HL-60/S4 (cell line): ENCODE measurements around the gene S100Z.
"Not testable (repeated sequence)": the region's sequence is repeated elsewhere in the genome, so short reads cannot be mapped to it uniquely, and the experiment has no call there.

Experiments used
- in situ Hi-C: fragments of 300-500 bp; cut with MboI; formaldehyde crosslinking; loops from 2 replicates; pipeline ENCODE4 v1.14.3; 2022; ENCODE audit warnings: low sequenced_read_pairs

The S100Z gene

DNA sequence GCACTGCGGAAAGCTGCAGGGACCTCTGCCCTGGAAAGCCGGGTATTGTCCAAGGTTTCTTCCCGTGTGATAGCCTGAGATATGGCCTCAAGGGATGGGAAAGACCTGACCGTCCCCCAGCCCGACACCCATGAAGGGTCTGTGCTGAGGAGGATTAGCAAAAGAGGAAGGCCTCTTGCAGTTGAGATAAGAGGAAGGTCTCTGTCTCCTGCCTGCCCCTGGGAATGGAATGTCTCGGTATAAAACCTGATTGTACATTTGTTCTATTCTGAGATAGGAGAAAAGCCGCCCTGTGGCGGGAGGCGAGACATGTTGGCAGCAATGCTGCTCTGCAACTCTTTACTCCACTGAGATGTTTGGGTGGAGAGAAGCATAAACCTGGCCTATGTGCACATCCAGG lies 95.4 kb downstream of the S100Z start:
- in situ Hi-C loops: not testable (repeated sequence)

DNA sequence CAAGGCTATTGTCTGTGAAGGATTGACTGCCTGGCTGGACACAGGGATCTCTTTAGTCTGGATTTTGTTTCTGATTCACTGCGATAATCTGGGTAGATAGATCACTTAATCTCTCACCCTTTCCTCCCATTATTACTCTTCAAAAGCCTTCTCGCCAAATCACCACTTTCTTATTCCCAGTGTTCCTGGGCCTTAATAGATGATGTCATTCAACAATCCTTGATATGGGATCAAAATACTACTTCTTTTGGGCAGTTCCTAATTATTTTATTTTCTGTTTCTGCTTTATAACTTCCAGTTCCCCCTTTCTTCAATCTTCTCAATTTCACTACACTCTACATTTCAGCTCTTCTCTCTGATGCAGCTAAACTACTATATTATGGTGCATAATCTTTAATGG lies 96.3 kb downstream of the S100Z start:
- in situ Hi-C loops: no loop called here

DNA sequence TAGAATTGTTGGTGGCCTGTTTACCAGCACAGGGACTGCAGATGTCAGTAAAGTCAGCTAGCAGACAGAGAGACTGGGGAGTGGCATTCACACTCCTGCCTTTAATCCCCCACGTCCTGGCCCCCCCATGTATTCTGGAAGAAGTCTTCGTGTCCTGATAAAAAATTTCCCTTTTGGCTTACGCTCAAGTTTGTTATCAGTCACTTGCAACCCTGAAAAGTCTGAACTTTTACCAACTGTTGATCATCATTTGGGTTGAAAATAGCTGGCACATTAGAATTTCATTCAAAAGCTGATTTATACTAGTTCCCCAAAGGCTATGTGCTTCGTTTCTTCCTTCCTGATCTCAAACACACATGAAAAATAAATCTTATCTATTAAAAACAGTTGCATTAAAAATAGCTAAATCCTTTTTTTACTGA lies 97.3 kb downstream of the S100Z start:
- in situ Hi-C loops: no loop called here

- in situ Hi-C loops: no loop called here
Observed at GRCh38 chr5:76952795-76953536, 103.2 kb downstream of the S100Z start, which contains the start of gene CRHBP. Gene CRHBP (plus strand): TSS chr5:76953045. CDS start chr5:76953135, 90 bp downstream.

DNA sequence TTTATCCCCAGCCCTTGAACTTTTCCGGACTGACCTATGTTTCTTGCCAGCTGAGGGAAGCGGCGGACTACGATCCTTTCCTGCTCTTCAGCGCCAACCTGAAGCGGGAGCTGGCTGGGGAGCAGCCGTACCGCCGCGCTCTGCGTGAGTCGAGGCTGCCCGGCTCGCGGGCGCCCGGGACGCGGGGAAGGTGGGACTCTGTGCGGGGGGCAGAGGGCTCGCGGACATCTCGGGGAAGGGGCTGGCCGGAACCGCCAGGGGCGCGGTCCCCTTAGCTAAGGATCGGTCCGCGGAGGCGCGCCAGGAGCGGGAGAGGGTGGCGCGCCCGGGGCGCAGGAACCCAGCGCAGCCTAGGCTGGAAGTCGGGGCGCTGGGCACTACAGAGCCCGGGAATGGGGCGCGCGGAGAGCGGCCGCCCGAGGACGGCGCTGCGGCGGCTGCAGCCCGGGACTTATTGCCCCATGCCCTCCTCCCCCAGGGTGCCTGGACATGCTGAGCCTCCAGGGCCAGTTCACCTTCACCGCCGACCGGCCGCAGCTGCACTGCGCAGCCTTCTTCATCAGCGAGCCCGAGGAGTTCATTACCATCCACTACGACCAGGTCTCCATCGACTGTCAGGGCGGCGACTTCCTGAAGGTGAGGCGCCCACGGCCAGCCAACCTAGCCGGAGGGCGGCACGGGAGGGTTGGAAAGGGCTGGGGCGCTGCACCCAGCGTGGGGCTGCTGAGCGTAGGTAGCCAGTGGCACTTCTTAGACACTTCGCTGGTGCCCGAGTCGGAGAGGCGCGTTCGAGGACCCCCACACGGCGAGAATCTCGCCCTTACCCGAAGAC lies 104.0 kb downstream of the S100Z start:
- in situ Hi-C loops: no loop called here

DNA sequence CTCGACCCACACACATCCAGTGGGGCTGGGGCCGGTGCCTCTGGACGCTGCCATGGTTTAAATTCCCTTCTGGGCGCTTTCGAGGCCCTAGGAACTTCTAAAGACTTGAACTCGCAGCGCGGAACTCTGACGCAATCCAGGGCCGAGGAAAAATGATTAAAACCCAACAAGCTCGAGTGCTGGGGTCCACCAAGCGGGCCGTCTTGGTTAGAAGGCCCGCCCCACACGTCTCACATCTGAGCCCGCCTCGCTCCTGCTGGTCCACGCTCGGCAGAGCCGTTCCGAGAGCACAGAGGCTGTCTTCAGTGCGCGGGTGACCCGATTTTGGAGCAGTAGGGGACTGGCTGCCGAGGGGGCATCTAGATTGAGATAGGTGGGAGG lies 104.6 kb downstream of the S100Z start:
- in situ Hi-C loops: no loop called here

- in situ Hi-C loops: no loop called here
Observed at GRCh38 chr5:76956033-76956432, 106.2 kb downstream of the S100Z start.

- in situ Hi-C loops: no loop called here
Observed at GRCh38 chr5:76958991-76959767, 109.4 kb downstream of the S100Z start.

GRCh38 chr5:76960004-76960625 lies 110.3 kb downstream of the S100Z start:
- in situ Hi-C loops: no loop called here

DNA sequence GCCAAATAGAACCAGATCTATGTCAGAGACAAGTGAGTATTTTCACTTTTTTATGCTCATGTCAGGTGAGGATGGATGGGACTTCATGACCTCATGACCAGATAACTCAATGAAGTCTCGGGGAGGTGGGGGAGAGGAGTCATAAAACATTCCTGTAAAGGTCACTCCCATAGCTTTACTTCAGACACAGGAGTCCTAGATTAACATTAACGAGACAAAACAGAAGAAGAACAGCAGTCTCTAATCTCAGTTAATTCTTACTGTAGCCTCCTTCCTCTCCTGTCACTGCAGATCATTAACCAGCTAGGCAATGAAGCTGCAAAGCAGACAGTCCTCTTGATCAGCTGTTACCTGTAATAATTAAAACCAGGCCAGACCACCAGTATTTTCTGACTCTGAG lies 114.2 kb downstream of the S100Z start:
- in situ Hi-C loops: no loop called here
